ENCODE data around the gene POFUT2. TPM values are rescaled to one million over a fixed set of nuclear protein-coding genes. Genes with fewer than 3 reads are reported as not detected.

POFUT2 gene
- total RNA-seq, 1 donor = 35.8 TPM

DNA sequence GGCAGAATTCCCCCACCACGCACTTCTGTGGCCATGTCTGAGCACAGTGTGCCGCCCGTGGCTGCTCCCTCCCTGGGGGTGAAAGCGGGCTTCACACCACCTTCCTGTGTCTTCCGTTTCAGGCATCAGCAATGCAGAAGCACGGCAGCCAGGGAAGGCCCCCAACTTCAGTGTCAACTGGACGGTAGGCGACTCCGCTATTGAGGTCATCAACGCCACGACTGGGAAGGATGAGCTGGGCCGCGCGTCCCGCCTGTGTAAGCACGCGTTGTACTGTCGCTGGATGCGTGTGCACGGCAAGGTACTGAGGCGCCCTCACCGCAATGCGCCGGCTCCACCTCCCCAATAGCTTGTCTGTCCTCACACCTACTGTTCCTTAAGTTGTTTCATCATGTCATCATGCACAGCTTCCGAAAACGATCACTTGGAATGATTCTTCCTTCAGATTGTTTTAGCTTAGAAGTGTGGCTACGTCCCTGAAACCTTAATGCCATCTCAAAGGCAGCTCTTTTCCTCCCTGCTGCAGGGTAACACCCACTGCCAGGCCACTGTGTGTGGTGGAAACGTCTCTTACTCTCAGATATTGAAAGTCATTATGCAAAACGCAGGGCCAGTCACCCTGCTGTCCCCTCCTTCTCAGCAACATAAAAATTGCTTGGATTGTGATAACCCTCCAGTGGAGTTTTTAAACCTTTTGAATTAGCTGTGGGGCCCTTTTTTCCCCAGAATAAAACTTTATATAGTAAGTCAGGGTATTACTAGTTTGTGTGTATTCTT, 66.8 kb downstream of the POFUT2 start:
- Histone ChIP-seq H3K4me1 (ENCODE audit: insufficient read depth, low read length) (peaks cover 6% of the 10 kb centered on the region), H3K4me3 (ENCODE audit: insufficient read depth, low read length) (no peak overlapping the region), H4K20me1 (ENCODE audit: insufficient read depth, low read length) (no peaks in the 10 kb centered on the region), H3K4me2 (ENCODE audit: insufficient read depth, low read length) (no peak overlapping the region), H3K27me3 (ENCODE audit: insufficient read depth, low read length) (peaks cover 6% of the 10 kb centered on the region), H2AFZ (ENCODE audit: low read length) (no peak overlapping the region), H3K36me3 (ENCODE audit: insufficient read depth, low read length) (no peaks in the 10 kb centered on the region), H3K27ac (ENCODE audit: low read depth, low read length) (no peak overlapping the region), H3K79me2 (ENCODE audit: insufficient read depth, low read length) (no peaks in the 10 kb centered on the region), H3K9me3 (ENCODE audit: low read depth, low read length) (no peaks in the 10 kb centered on the region)
- TF ChIP-seq, protein P1, sequence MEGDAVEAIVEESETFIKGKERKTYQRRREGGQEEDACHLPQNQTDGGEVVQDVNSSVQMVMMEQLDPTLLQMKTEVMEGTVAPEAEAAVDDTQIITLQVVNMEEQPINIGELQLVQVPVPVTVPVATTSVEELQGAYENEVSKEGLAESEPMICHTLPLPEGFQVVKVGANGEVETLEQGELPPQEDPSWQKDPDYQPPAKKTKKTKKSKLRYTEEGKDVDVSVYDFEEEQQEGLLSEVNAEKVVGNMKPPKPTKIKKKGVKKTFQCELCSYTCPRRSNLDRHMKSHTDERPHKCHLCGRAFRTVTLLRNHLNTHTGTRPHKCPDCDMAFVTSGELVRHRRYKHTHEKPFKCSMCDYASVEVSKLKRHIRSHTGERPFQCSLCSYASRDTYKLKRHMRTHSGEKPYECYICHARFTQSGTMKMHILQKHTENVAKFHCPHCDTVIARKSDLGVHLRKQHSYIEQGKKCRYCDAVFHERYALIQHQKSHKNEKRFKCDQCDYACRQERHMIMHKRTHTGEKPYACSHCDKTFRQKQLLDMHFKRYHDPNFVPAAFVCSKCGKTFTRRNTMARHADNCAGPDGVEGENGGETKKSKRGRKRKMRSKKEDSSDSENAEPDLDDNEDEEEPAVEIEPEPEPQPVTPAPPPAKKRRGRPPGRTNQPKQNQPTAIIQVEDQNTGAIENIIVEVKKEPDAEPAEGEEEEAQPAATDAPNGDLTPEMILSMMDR (IDR thresholded peaks at IDR 0.05; ENCODE audit: extremely low read depth, low read depth, low read length) = no peak
- no peak for DNase-seq (ENCODE audit: insufficient read length, low spot score, missing footprints)

DNA sequence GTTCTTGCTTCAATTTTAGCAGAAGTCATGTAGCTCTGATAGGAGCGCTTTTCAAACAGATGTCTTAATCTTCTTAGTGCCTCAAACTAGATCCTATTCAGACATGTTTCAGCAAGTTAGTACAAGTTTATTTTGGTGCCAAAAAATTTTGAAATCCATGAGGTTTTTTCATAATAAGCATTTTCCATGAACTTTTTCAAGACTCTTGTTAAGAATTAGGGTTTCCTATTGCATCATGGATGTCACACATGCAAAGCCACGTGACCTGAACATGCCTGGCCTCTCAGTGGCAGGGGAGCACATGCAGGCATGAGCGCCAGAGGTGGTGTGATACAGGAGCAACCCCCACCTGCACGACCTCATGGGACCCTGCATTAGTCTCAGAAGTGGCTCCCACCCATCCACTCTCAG, 67.6 kb downstream of the POFUT2 start:
- H3K9me3 ChIP-seq (ENCODE audit: low read depth, low read length) = no peaks in the 10 kb centered on the region
- no peaks in the 10 kb centered on the region for H4K20me1 ChIP-seq (ENCODE audit: insufficient read depth, low read length)
- no peak overlapping the region for H2AFZ ChIP-seq (ENCODE audit: low read length)
- H3K4me2 ChIP-seq (ENCODE audit: insufficient read depth, low read length) = no peak overlapping the region
- TF ChIP-seq, protein P1 (IDR thresholded peaks at IDR 0.05; ENCODE audit: extremely low read depth, low read depth, low read length) = no peak
- H3K4me3 ChIP-seq (ENCODE audit: insufficient read depth, low read length) = no peak overlapping the region
- H3K36me3 ChIP-seq (ENCODE audit: insufficient read depth, low read length) = no peaks in the 10 kb centered on the region
- H3K4me1 ChIP-seq (ENCODE audit: insufficient read depth, low read length) = peaks cover 6% of the 10 kb centered on the region
- no peak overlapping the region for H3K27ac ChIP-seq (ENCODE audit: low read depth, low read length)
- no peaks in the 10 kb centered on the region for H3K27me3 ChIP-seq (ENCODE audit: insufficient read depth, low read length)
- no peak for DNase-seq (ENCODE audit: insufficient read length, low spot score, missing footprints)
- H3K79me2 ChIP-seq (ENCODE audit: insufficient read depth, low read length) = no peaks in the 10 kb centered on the region

- Histone ChIP-seq H3K4me3 (ENCODE audit: insufficient read depth, low read length) (no peak overlapping the region), H4K20me1 (ENCODE audit: insufficient read depth, low read length) (no peaks in the 10 kb centered on the region), H3K4me2 (ENCODE audit: insufficient read depth, low read length) (no peak overlapping the region), H3K27me3 (ENCODE audit: insufficient read depth, low read length) (no peaks in the 10 kb centered on the region), H3K9me3 (ENCODE audit: low read depth, low read length) (no peaks in the 10 kb centered on the region), H3K79me2 (ENCODE audit: insufficient read depth, low read length) (no peaks in the 10 kb centered on the region), H3K27ac (ENCODE audit: low read depth, low read length) (no peak overlapping the region), H2AFZ (ENCODE audit: low read length) (no peak overlapping the region), H3K36me3 (ENCODE audit: insufficient read depth, low read length) (no peaks in the 10 kb centered on the region), H3K4me1 (ENCODE audit: insufficient read depth, low read length) (peaks cover 6% of the 10 kb centered on the region)
- TF ChIP-seq, protein P1 (IDR thresholded peaks at IDR 0.05; ENCODE audit: extremely low read depth, low read depth, low read length) = no peak
- no peak for DNase-seq (ENCODE audit: insufficient read length, low spot score, missing footprints)
Observed at GRCh38 chr21:45219517-45219916, 68.2 kb downstream of the POFUT2 start.

- no peak for DNase-seq (ENCODE audit: insufficient read length, low spot score, missing footprints)
- Histone ChIP-seq H3K4me2 (ENCODE audit: insufficient read depth, low read length) (no peak overlapping the region), H3K27me3 (ENCODE audit: insufficient read depth, low read length) (no peaks in the 10 kb centered on the region), H3K4me3 (ENCODE audit: insufficient read depth, low read length) (no peak overlapping the region), H3K27ac (ENCODE audit: low read depth, low read length) (no peak overlapping the region), H3K79me2 (ENCODE audit: insufficient read depth, low read length) (no peaks in the 10 kb centered on the region), H3K4me1 (ENCODE audit: insufficient read depth, low read length) (peaks cover 6% of the 10 kb centered on the region), H2AFZ (ENCODE audit: low read length) (no peak overlapping the region), H4K20me1 (ENCODE audit: insufficient read depth, low read length) (no peaks in the 10 kb centered on the region), H3K36me3 (ENCODE audit: insufficient read depth, low read length) (peaks cover 2% of the 10 kb centered on the region), H3K9me3 (ENCODE audit: low read depth, low read length) (no peaks in the 10 kb centered on the region)
- TF ChIP-seq, protein P1 (IDR thresholded peaks at IDR 0.05; ENCODE audit: extremely low read depth, low read depth, low read length) = no peak
Observed at GRCh38 chr21:45217010-45217409, 70.7 kb downstream of the POFUT2 start.

All from osteoblast (primary cell).